ENCODE results near the gene MACROH2A2. TPM values are rescaled to one million over a fixed set of nuclear protein-coding genes. Genes with fewer than 3 reads are reported as not detected.

The MACROH2A2 gene
- total RNA-seq, 1 donor from 2014 or later = 4.7 TPM

- DNase-seq (ENCODE audit: low spot score) = no peak
Observed at GRCh38 chr10:70126700-70127395, 74.2 kb downstream of the MACROH2A2 start.

- DNase-seq (ENCODE audit: low spot score) = peak; percentile 86
Observed at GRCh38 chr10:70130878-70131559, 78.4 kb downstream of the MACROH2A2 start.

GRCh38 chr10:70131560-70131937, 78.9 kb downstream of the MACROH2A2 start:
- no peak for DNase-seq (ENCODE audit: low spot score)

- peak; percentile 94 for DNase-seq (ENCODE audit: low spot score)
Observed at GRCh38 chr10:70132098-70133029, 79.7 kb downstream of the MACROH2A2 start, which contains the start of gene AIFM2. AIFM2 (minus strand) TSS chr10:70132825; CDS start chr10:70124084, 8,741 bp downstream.

GRCh38 chr10:70135046-70135445, 82.4 kb downstream of the MACROH2A2 start:
- DNase-seq (ENCODE audit: low spot score) = peak; percentile 67

GRCh38 chr10:70135684-70136083, 83.0 kb downstream of the MACROH2A2 start:
- DNase-seq (ENCODE audit: low spot score) = peak; percentile 62

GRCh38 chr10:70137135-70137534, 84.5 kb downstream of the MACROH2A2 start:
- DNase-seq (ENCODE audit: low spot score) = no peak

- no peak for DNase-seq (ENCODE audit: low spot score)
Observed at GRCh38 chr10:70137927-70138883, 85.6 kb downstream of the MACROH2A2 start.

- DNase-seq (ENCODE audit: low spot score) = no peak
Observed at GRCh38 chr10:70139151-70139996, 86.7 kb downstream of the MACROH2A2 start.

GRCh38 chr10:70139997-70140250, 87.3 kb downstream of the MACROH2A2 start:
- DNase-seq (ENCODE audit: low spot score) = no peak

- no peak for DNase-seq (ENCODE audit: low spot score)
Observed at GRCh38 chr10:70140297-70140696, 87.7 kb downstream of the MACROH2A2 start.

- DNase-seq (ENCODE audit: low spot score) = no peak
Observed at GRCh38 chr10:70142555-70142954, 89.9 kb downstream of the MACROH2A2 start.

GRCh38 chr10:70144372-70145110, 91.9 kb downstream of the MACROH2A2 start:
- DNase-seq (ENCODE audit: low spot score) = no peak

GRCh38 chr10:70145166-70145665, 92.6 kb downstream of the MACROH2A2 start:
- DNase-seq (ENCODE audit: low spot score) = peak; percentile 88

GRCh38 chr10:70145666-70146488, 93.2 kb downstream of the MACROH2A2 start:
- DNase-seq (ENCODE audit: low spot score) = peak; percentile 90

GRCh38 chr10:70146489-70147258, 94.0 kb downstream of the MACROH2A2 start, which contains the start of gene TYSND1:
TYSND1 (minus strand) TSS chr10:70146700; CDS start chr10:70146586, 114 bp downstream.
- DNase-seq (ENCODE audit: low spot score) = peak; percentile 98

- DNase-seq (ENCODE audit: low spot score) = no peak
Observed at GRCh38 chr10:70147259-70147625, 94.6 kb downstream of the MACROH2A2 start.

All from mesenteric fat pad (tissue), 1 donor.